OCI-LY1 (cell line): Measurements from ENCODE around the gene TUBB3.

ENCODE experiments used
- H2AFZ ChIP-seq: fragments of 200-600 bp; sonication (generic), shearing (Covaris generic); 2 replicates; pipeline ENCODE4 v1.6.0; 2014; ENCODE audit warnings: antibody characterized with exemption, mild to moderate bottlenecking, low read length
- H3F3A ChIP-seq: fragments of 200-600 bp; sonication (generic), shearing (Covaris generic); 2 replicates; pipeline ENCODE4 v1.6.0; 2014; ENCODE audit warnings: mild to moderate bottlenecking, antibody characterized with exemption, low read length, moderate library complexity; ENCODE audit not compliant: insufficient read depth
- H3K27ac ChIP-seq: fragments of 200-600 bp; sonication (generic); 2 replicates; pipeline ENCODE4 v1.5.1; 2014; ENCODE audit warnings: low read length, mixed run types, mild to moderate bottlenecking, low read depth; ENCODE audit not compliant: poor library complexity, severe bottlenecking
- H3K27me3 ChIP-seq: fragments of 200-600 bp; sonication (generic); 2 replicates; pipeline ENCODE4 v1.6.0; 2014; ENCODE audit warnings: antibody characterized with exemption, mild to moderate bottlenecking, low read length, moderate library complexity; ENCODE audit not compliant: insufficient read depth
- H3K36me3 ChIP-seq: fragments of 200-600 bp; sonication (generic); 2 replicates; pipeline ENCODE4 v1.6.1; 2014; ENCODE audit warnings: mild to moderate bottlenecking, antibody characterized with exemption, low read length, moderate library complexity, mixed read lengths; ENCODE audit not compliant: insufficient read depth
- H3K4me1 ChIP-seq: fragments of 200-600 bp; sonication (generic); 2 replicates; pipeline ENCODE4 v1.5.1; 2014; ENCODE audit warnings: mild to moderate bottlenecking, low read length, moderate library complexity; ENCODE audit not compliant: insufficient read depth, severe bottlenecking
- H3K4me2 ChIP-seq: fragments of 200-600 bp; sonication (generic), shearing (Covaris generic); 2 replicates; pipeline ENCODE4 v1.6.1; 2014; ENCODE audit warnings: low read length
- H3K4me3 ChIP-seq: fragments of 200-600 bp; sonication (generic); 2 replicates; pipeline ENCODE4 v1.5.1; 2014; ENCODE audit warnings: low read length, low read depth, mild to moderate bottlenecking, mixed read lengths; ENCODE audit not compliant: poor library complexity, severe bottlenecking
- H3K79me2 ChIP-seq: fragments of 200-600 bp; shearing (Covaris generic); 2 replicates; pipeline ENCODE4 v1.6.1; 2016; ENCODE audit warnings: mixed run types, low read length, mixed read lengths; ENCODE audit not compliant: insufficient read depth
- H3K9ac ChIP-seq: fragments of 200-600 bp; sonication (generic), shearing (Covaris generic); 2 replicates; pipeline ENCODE4 v1.6.1; 2014; ENCODE audit warnings: mild to moderate bottlenecking, low read length, mixed read lengths
- H3K9me2 ChIP-seq: fragments of 200-600 bp; sonication (generic), shearing (Covaris generic); 2 replicates; pipeline ENCODE4 v1.6.1; 2014; ENCODE audit warnings: low read depth, mild to moderate bottlenecking, low read length, mixed read lengths
- H3K9me3 ChIP-seq: fragments of 200-600 bp; shearing (Covaris generic); 2 replicates; pipeline ENCODE4 v1.6.1; 2014; ENCODE audit warnings: low read length, mixed read lengths
- H4K20me1 ChIP-seq: fragments of 200-600 bp; sonication (generic), shearing (Covaris generic); 2 replicates; pipeline ENCODE4 v1.6.0; 2016; ENCODE audit warnings: mild to moderate bottlenecking, low read length; ENCODE audit not compliant: insufficient read depth
- EZH2 ChIP-seq: fragments of 200-600 bp; sonication (generic), shearing (Covaris generic); IDR thresholded peaks from 2 replicates; pipeline ENCODE4 v1.8.0; 2017; ENCODE audit warnings: borderline replicate concordance, mixed run types, mild to moderate bottlenecking, antibody characterized with exemption, low read length, moderate library complexity, mixed read lengths
- TF ChIP-seq, protein P1 (sequence below): fragments of 200-600 bp; sonication (generic), shearing (Covaris generic); IDR thresholded peaks from 2 replicates; pipeline ENCODE4 v1.5.1; 2017; ENCODE audit warnings: mild to moderate bottlenecking, antibody characterized with exemption, low read length, moderate library complexity, mixed read lengths

TUBB3 gene

DNA sequence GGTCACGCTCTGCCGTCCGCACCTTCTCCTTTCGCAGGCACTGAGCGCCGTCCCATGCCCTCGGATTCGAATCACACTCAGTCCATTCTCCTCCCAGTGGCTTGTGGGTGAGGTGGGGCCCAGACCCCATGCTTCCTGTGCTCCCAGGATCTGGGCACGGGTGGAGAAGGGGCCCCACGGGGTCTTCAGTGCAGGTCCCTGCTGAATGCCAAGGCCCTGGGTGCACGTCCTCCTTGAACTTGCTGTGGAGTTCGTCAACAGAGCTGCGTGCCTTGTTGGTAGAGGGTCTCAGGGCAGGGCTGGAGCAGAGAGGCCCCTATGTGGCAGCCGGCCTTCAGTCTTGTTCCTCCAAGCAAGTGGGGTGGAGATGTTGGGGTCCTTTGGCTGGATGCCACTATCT, 11.8 kb upstream of the TUBB3 start:
- no peak for TF ChIP-seq EZH2
- TF ChIP-seq, protein P1, sequence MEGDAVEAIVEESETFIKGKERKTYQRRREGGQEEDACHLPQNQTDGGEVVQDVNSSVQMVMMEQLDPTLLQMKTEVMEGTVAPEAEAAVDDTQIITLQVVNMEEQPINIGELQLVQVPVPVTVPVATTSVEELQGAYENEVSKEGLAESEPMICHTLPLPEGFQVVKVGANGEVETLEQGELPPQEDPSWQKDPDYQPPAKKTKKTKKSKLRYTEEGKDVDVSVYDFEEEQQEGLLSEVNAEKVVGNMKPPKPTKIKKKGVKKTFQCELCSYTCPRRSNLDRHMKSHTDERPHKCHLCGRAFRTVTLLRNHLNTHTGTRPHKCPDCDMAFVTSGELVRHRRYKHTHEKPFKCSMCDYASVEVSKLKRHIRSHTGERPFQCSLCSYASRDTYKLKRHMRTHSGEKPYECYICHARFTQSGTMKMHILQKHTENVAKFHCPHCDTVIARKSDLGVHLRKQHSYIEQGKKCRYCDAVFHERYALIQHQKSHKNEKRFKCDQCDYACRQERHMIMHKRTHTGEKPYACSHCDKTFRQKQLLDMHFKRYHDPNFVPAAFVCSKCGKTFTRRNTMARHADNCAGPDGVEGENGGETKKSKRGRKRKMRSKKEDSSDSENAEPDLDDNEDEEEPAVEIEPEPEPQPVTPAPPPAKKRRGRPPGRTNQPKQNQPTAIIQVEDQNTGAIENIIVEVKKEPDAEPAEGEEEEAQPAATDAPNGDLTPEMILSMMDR, result no peak
- Histone ChIP-seq H3K79me2 (no peaks in the 10 kb centered on the region), H3K27ac (no peak overlapping the region)

DNA sequence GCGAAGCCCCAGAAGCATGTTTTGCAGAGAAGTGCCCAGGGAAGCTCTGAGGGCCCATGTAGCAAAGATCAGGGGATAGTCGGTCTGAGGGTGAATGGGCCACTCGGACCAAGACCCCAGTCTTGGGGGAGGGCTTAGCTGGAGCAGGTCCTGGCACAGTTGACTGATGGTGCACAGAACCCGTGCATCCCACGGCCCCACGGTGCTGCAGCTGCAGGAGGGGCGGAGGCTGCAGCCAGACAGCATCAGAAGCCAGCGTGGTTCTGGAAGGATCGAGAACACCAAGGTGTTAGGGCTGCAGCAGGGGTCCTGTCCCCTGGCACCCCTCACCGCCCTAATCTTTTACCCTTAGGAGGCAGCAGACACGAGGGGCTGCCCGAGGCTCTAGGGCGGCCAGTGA, 11.0 kb upstream of the TUBB3 start:
- no peak for TF ChIP-seq EZH2
- Histone ChIP-seq H4K20me1 (no peaks in the 10 kb centered on the region), H3K36me3 (peaks cover 47% of the 10 kb centered on the region), H3K4me3 (no peak overlapping the region), H3K79me2 (no peaks in the 10 kb centered on the region), H3K4me2 (no peak overlapping the region), H3K27ac (no peak overlapping the region), H3K4me1 (peaks cover 25% of the 10 kb centered on the region), H3K9ac (no peak overlapping the region), H3F3A (no peaks in the 10 kb centered on the region), H3K9me2 (no peaks in the 10 kb centered on the region), H2AFZ (no peak overlapping the region), H3K9me3 (no peaks in the 10 kb centered on the region), H3K27me3 (no peaks in the 10 kb centered on the region)

More for the DNA sequence above, 11.8 kb upstream of the TUBB3 start:
- no peak overlapping the region for H3K9ac ChIP-seq
- no peaks in the 10 kb centered on the region for H4K20me1 ChIP-seq
- H3F3A ChIP-seq, result no peaks in the 10 kb centered on the region
- peaks cover 23% of the 10 kb centered on the region for H3K4me1 ChIP-seq
- no peaks in the 10 kb centered on the region for H3K27me3 ChIP-seq
- no peaks in the 10 kb centered on the region for H3K9me3 ChIP-seq
- H2AFZ ChIP-seq, result no peak overlapping the region
- no peak overlapping the region for H3K4me3 ChIP-seq
- H3K36me3 ChIP-seq, result peaks cover 55% of the 10 kb centered on the region
- no peaks in the 10 kb centered on the region for H3K9me2 ChIP-seq
- no peak overlapping the region for H3K4me2 ChIP-seq

DNA sequence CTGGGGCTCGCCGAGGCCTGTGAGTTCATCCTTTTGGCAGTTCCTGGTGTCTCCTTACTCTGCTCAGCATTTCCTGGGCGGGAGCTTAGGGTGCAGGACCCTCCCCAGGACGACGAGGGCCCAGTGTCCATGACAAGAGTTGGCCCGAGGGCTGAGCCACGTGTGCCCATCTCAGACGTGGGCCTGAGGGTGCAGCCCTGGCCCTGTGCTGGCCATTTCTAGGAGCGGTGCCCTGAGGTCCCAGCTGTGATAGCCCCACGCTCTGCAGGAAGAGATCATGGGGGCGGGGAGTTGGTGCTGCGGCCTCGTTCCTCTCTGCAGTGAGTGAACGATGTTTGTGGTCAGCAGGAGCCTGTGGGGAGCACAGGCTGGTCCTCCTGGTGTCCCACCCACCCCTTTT, 10.5 kb upstream of the TUBB3 start:
- Histone ChIP-seq H3K9me3 (no peaks in the 10 kb centered on the region), H3K79me2 (no peaks in the 10 kb centered on the region), H3K9me2 (no peaks in the 10 kb centered on the region), H3F3A (no peaks in the 10 kb centered on the region), H4K20me1 (no peaks in the 10 kb centered on the region), H3K4me2 (no peak overlapping the region), H3K36me3 (peaks cover 46% of the 10 kb centered on the region), H2AFZ (no peak overlapping the region), H3K27me3 (no peaks in the 10 kb centered on the region), H3K4me3 (no peak overlapping the region), H3K4me1 (peaks cover 30% of the 10 kb centered on the region), H3K27ac (no peak overlapping the region), H3K9ac (no peak overlapping the region)
- TF ChIP-seq, protein P1, result no peak
- TF ChIP-seq EZH2, result no peak
